ENCODE data around the gene TET1. TPM values are rescaled to one million over a fixed set of nuclear protein-coding genes. Genes with fewer than 3 reads are reported as not detected.
A peak's percentile ranks its signal among the peaks of the same experiment; 100 is the strongest.

Gene TET1
- total and polyA plus RNA-seq, 2 of the 13 experiments (the other 11 are each of a cell fraction or from before 2014, with no cell fraction given) = 6.9 to 7.3 TPM

GRCh38 chr10:68600041-68600778 lies 40.1 kb downstream of the TET1 start (continued):
- TF ChIP-seq, protein P1, sequence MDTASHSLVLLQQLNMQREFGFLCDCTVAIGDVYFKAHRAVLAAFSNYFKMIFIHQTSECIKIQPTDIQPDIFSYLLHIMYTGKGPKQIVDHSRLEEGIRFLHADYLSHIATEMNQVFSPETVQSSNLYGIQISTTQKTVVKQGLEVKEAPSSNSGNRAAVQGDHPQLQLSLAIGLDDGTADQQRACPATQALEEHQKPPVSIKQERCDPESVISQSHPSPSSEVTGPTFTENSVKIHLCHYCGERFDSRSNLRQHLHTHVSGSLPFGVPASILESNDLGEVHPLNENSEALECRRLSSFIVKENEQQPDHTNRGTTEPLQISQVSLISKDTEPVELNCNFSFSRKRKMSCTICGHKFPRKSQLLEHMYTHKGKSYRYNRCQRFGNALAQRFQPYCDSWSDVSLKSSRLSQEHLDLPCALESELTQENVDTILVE (CRISPR knock-in tag; IDR thresholded peaks at IDR 0.05) = 0 out of 2 replicates have a peak, but pooled peaks have one; percentile 26
- TF ChIP-seq SRY (CRISPR knock-in tag; IDR thresholded peaks at IDR 0.05) (no peak), ZFY (CRISPR knock-in tag; IDR thresholded peaks at IDR 0.05) (peak; percentile 53; the same call in 1 of the 2 replicates), ZNF33A (CRISPR knock-in tag; IDR thresholded peaks at IDR 0.05; ENCODE audit: borderline replicate concordance) (no peak), TFE3 (CRISPR knock-in tag; IDR thresholded peaks at IDR 0.05) (no peak; the same call in 1 of the 2 replicates), ZNF253 (CRISPR knock-in tag; IDR thresholded peaks at IDR 0.05; ENCODE audit: borderline replicate concordance) (no peak), GTF3A (CRISPR knock-in tag; conservative IDR thresholded peaks at IDR 0.05) (0 out of 2 replicates have a peak, but pooled peaks have one; percentile 38), ZKSCAN8 (CRISPR knock-in tag; IDR thresholded peaks at IDR 0.05; ENCODE audit: borderline replicate concordance) (peak; percentile 57; the same call in 1 of the 2 replicates), ZNF574 (CRISPR knock-in tag; IDR thresholded peaks at IDR 0.05) (peak; percentile 79), ETV5 (CRISPR knock-in tag; IDR thresholded peaks at IDR 0.05; ENCODE audit: borderline replicate concordance) (peak; percentile 68; the same call in 1 of the 2 replicates), ZNF891 (CRISPR knock-in tag; IDR thresholded peaks at IDR 0.05) (no peak), ZNF274 (CRISPR knock-in tag; IDR thresholded peaks at IDR 0.05) (peak; percentile 60; the same call in 1 of the 2 replicates), ZNF710 (CRISPR knock-in tag; IDR thresholded peaks at IDR 0.05; ENCODE audit: borderline replicate concordance) (peak; percentile 57; the same call in 1 of the 2 replicates)

All from HepG2 (cell line).